ENCODE data around the gene FXYD6.

The FXYD6 gene

GRCh38 chr11:117830072-117830471 lies 46.4 kb downstream of the FXYD6 start:
- no peak for DNase-seq (ENCODE audit: low read depth in 2 of 2)

GRCh38 chr11:117829369-117829725 lies 47.1 kb downstream of the FXYD6 start:
- DNase-seq (ENCODE audit: low read depth in 2 of 2), result no peak

- DNase-seq (ENCODE audit: low read depth in 2 of 2), result peak; percentile 56 to 68
Observed at GRCh38 chr11:117828611-117829368, 47.7 kb downstream of the FXYD6 start.

- no peak for DNase-seq (ENCODE audit: low read depth in 2 of 2)
Observed at GRCh38 chr11:117827521-117828511, 48.6 kb downstream of the FXYD6 start.

- no peak for DNase-seq (ENCODE audit: low read depth in 2 of 2)
Observed at GRCh38 chr11:117826832-117827231, 49.6 kb downstream of the FXYD6 start.

- DNase-seq (ENCODE audit: low read depth in 2 of 2), result no peak
Observed at GRCh38 chr11:117826190-117826570, 50.3 kb downstream of the FXYD6 start.

GRCh38 chr11:117825538-117826189 lies 50.8 kb downstream of the FXYD6 start:
- no peak for DNase-seq (ENCODE audit: low read depth in 2 of 2)

- DNase-seq (ENCODE audit: low read depth in 2 of 2), result no peak
Observed at GRCh38 chr11:117824571-117825537, 51.6 kb downstream of the FXYD6 start, which contains the start of gene FXYD2. Gene FXYD2, minus strand, starts transcription at chr11:117824744. Its CDS starts 66 bp downstream, at chr11:117824678.

GRCh38 chr11:117823946-117824420 lies 52.5 kb downstream of the FXYD6 start:
- DNase-seq (ENCODE audit: low read depth in 2 of 2), result no peak

- DNase-seq (ENCODE audit: low read depth in 2 of 2), result no peak
Observed at GRCh38 chr11:117823294-117823945, 53.0 kb downstream of the FXYD6 start.

- DNase-seq (ENCODE audit: low read depth in 2 of 2), result no peak
Observed at GRCh38 chr11:117822074-117823033, 54.1 kb downstream of the FXYD6 start.

GRCh38 chr11:117821431-117821830 lies 55.0 kb downstream of the FXYD6 start:
- no peak for DNase-seq (ENCODE audit: low read depth in 2 of 2)

- no peak for DNase-seq (ENCODE audit: low read depth in 2 of 2)
Observed at GRCh38 chr11:117820516-117820915, 55.9 kb downstream of the FXYD6 start.

- DNase-seq (ENCODE audit: low read depth in 2 of 2), result no peak
Observed at GRCh38 chr11:117820071-117820470, 56.4 kb downstream of the FXYD6 start.

- no peak for DNase-seq (ENCODE audit: low read depth in 2 of 2)
Observed at GRCh38 chr11:117819096-117820040, 57.1 kb downstream of the FXYD6 start.

GRCh38 chr11:117818041-117818873 lies 58.2 kb downstream of the FXYD6 start:
- no peak for DNase-seq (ENCODE audit: low read depth in 2 of 2)
